Liver (tissue), 9 donors: Measurements from ENCODE around the gene FAM210B. TPM values are rescaled to one million over a fixed set of nuclear protein-coding genes. Genes with fewer than 3 reads are reported as not detected.

ENCODE experiments used
- DNase-seq: peaks from one replicate; pipeline ENCODE4 v3.0.0-alpha.2; 2017; ENCODE audit warnings: low spot score
- H3K27ac ChIP-seq, 2 donors: one replicate each; pipeline ENCODE4 v1.7.0; 2013; ENCODE audit warnings: inconsistent platforms in 2 of 2, low read length in 2 of 2, control low read depth in 1 of 2, low read depth in 1 of 2, mild to moderate bottlenecking in 1 of 2
- H3K27me3 ChIP-seq, 4 donors: one replicate each; pipeline versions ENCODE4 v1.6.1 to v1.7.0; 2013; ENCODE audit warnings: low read length in 3 of 4, inconsistent platforms in 1 of 4, mild to moderate bottlenecking in 1 of 4, moderate library complexity in 1 of 4; ENCODE audit not compliant: control insufficient read depth in 4 of 4, insufficient read depth in 4 of 4
- H3K36me3 ChIP-seq, 4 donors: one replicate each; pipeline versions ENCODE4 v1.6.1 to v1.7.0; 2013; ENCODE audit warnings: low read length in 3 of 4, mild to moderate bottlenecking in 3 of 4, low read depth in 1 of 4, moderate library complexity in 1 of 4; ENCODE audit not compliant: control insufficient read depth in 4 of 4, insufficient read depth in 3 of 4
- H3K4me1 ChIP-seq, 4 donors: one replicate each; pipeline versions ENCODE4 v1.6.1 to v1.7.0; 2013; ENCODE audit warnings: low read length in 3 of 4, mild to moderate bottlenecking in 3 of 4, moderate library complexity in 1 of 4; ENCODE audit not compliant: control insufficient read depth in 4 of 4, insufficient read depth in 4 of 4
- H3K4me3 ChIP-seq, 3 donors: one replicate each; pipeline versions ENCODE4 v1.6.1 to v1.7.0; 2013; ENCODE audit warnings: low read length in 3 of 3, control low read depth in 1 of 3, low read depth in 1 of 3, mild to moderate bottlenecking in 1 of 3
- H3K9ac ChIP-seq, 2 donors: one replicate each; pipeline ENCODE4 v1.7.0; 2013; ENCODE audit warnings: low read length in 2 of 2, mild to moderate bottlenecking in 2 of 2, moderate library complexity in 2 of 2, control low read depth in 1 of 2, low read depth in 1 of 2
- H3K9me3 ChIP-seq, 4 donors: one replicate each; pipeline versions ENCODE4 v1.6.1 to v1.7.0; 2013; ENCODE audit warnings: low read length in 3 of 4; ENCODE audit not compliant: control insufficient read depth in 4 of 4
- EGR1 ChIP-seq, 2 donors: IDR thresholded peaks; 2 replicates each; pipeline ENCODE4 v1.6.1; 2016 to 2018; ENCODE audit warnings: antibody characterized with exemption in 2 of 2, low read depth in 2 of 2
- FOXA1 ChIP-seq: IDR thresholded peaks from 2 replicates; pipeline ENCODE4 v1.6.1; 2016; ENCODE audit warnings: antibody characterized with exemption
- FOXA2 ChIP-seq: IDR thresholded peaks from 2 replicates; pipeline ENCODE4 v1.6.1; 2016; ENCODE audit warnings: antibody characterized with exemption
- GABPA ChIP-seq, 2 donors: IDR thresholded peaks in 1 of 2; conservative IDR thresholded peaks in 1 of 2; 2 replicates each; pipeline ENCODE4 v1.6.1; 2016; ENCODE audit warnings: antibody characterized with exemption in 2 of 2, mild to moderate bottlenecking in 1 of 2, moderate library complexity in 1 of 2
- HNF4A ChIP-seq, 2 donors: conservative IDR thresholded peaks; 2 replicates each; pipeline ENCODE4 v1.6.1; 2016; ENCODE audit warnings: antibody characterized with exemption in 2 of 2, mild to moderate bottlenecking in 2 of 2
- HNF4G ChIP-seq: IDR thresholded peaks from 2 replicates; pipeline ENCODE4 v1.6.1; 2016; ENCODE audit warnings: antibody characterized with exemption
- JUND ChIP-seq, 2 donors: IDR thresholded peaks; 2 replicates each; pipeline ENCODE4 v1.6.1; 2016; ENCODE audit warnings: antibody characterized with exemption in 2 of 2
- NR2F2 ChIP-seq: IDR thresholded peaks from 2 replicates; pipeline ENCODE4 v1.6.1; 2016; ENCODE audit warnings: antibody characterized with exemption
- RAD21 ChIP-seq, 2 donors: IDR thresholded peaks; 2 replicates each; pipeline ENCODE4 v1.6.1; 2016; ENCODE audit warnings: antibody characterized with exemption in 2 of 2, mild to moderate bottlenecking in 2 of 2
- RXRA ChIP-seq, 2 donors: IDR thresholded peaks; 2 replicates each; pipeline ENCODE4 v1.6.1; 2017 to 2018; ENCODE audit warnings: antibody characterized with exemption in 2 of 2, mild to moderate bottlenecking in 1 of 2
- SP1 ChIP-seq: IDR thresholded peaks from 2 replicates; pipeline ENCODE4 v1.6.1; 2018; ENCODE audit warnings: antibody characterized with exemption, mild to moderate bottlenecking
- TAF1 ChIP-seq: conservative IDR thresholded peaks from 2 replicates; pipeline ENCODE4 v1.6.1; 2016; ENCODE audit warnings: antibody characterized with exemption, mild to moderate bottlenecking
- YY1 ChIP-seq: IDR thresholded peaks from 2 replicates; pipeline ENCODE4 v1.6.1; 2016; ENCODE audit warnings: antibody characterized with exemption, mild to moderate bottlenecking
- WGBS: extraction: QIAGEN DNeasy Blood & Tissue Kit; methylation state at CpG from one replicate; pipeline ENCODE4 v1.1.7; 2013; 5-methylcytosine and 5-hydroxymethylcytosine counted together
- polyA plus RNA-seq, 2 donors: library from polyadenylated mRNA; stranded (reverse) in 1 of 2; unstranded in 1 of 2; fragments of 200-250 nt in 1 of 2; fragments of >200 nt in 1 of 2; fragmentation: Nextera tagmentation in 1 of 2; extraction: Ambion mirVana in 1 of 2; gene quantifications; one replicate each; pipeline versions ENCODE4 v1.2.1 to v1.2.3, GENCODE V29; 2013 to 2015
- total RNA-seq, 2 donors: library from RNA; depleted of rRNA; stranded (reverse); fragments of >200 nt; gene quantifications; one replicate each; pipeline ENCODE4 v1.2.3, GENCODE V29; 2014
- TF ChIP-seq, protein P1 (sequence below): fragments of 150-350 bp; IDR thresholded peaks from 2 replicates; pipeline ENCODE4 v1.5.1; 2017; ENCODE audit warnings: improper control_type of control experiment, low read depth, low read length; ENCODE audit not compliant: missing input control
- TF ChIP-seq, protein P2 (sequence below): IDR thresholded peaks from 2 replicates; pipeline ENCODE4 v1.6.1; 2016; ENCODE audit warnings: antibody characterized with exemption
- TF ChIP-seq, protein P3 (sequence below): IDR thresholded peaks from 2 replicates; pipeline ENCODE4 v1.6.1; 2016; ENCODE audit warnings: antibody characterized with exemption
- TF ChIP-seq, protein P4 (sequence below): IDR thresholded peaks from 2 replicates; pipeline ENCODE4 v1.6.1; 2016; ENCODE audit warnings: antibody characterized with exemption, mild to moderate bottlenecking
- TF ChIP-seq, protein P5 (sequence below): IDR thresholded peaks from 2 replicates; pipeline ENCODE4 v1.6.1; 2016; ENCODE audit warnings: antibody characterized with exemption
- donor health status: healthy.
- donor health status: healthy.
- donor health status: healthy.
- donor health status: healthy.
- donor health status: healthy.

FAM210B gene
- total and polyA plus RNA-seq, 4 donors, result 21.8 to 139 (median 30.7) TPM

DNA sequence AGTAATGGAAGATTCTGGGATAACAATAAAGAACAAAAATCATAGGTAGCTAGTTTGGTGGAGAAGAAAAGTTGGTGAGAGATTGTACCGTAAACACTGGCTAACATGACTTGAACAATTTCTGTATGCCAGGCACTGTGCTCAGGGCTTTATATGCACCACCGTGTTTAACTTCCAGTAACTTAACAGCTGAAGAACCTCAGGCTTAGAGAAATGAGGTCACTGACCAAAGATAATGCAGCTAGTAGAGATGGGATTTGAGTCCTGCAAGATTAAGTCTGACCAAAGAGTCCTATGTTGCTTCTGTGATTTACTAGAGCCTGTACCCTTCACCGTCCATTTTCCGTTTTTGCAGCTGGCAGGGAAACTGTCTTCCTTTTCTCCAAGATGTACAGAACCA lies 36.4 kb downstream of the FAM210B start:
- Histone ChIP-seq H3K27me3 (no peaks in the 10 kb centered on the region), H3K27ac (no peak overlapping the region), H3K4me3 (no peak overlapping the region), H3K9me3 (no peaks in the 10 kb centered on the region), H3K36me3 (peaks cover 3 to 44% (median 42%) of the 10 kb centered on the region in 4 donors), H3K9ac (no peak overlapping the region), H3K4me1 (peaks cover 2 to 21% (median 16%) of the 10 kb centered on the region in 4 donors)
- TF ChIP-seq TAF1 (no peak), YY1 (no peak), FOXA2 (no peak), GABPA (IDR thresholded peaks at IDR 0.05 in 1 of 2, conservative IDR thresholded peaks at IDR 0.05 in 1 of 2) (no peak), RAD21 (IDR thresholded peaks at IDR 0.05) (no peak), FOXA1 (no peak), JUND (IDR thresholded peaks at IDR 0.05) (no peak), RXRA (IDR thresholded peaks at IDR 0.05) (no peak), NR2F2 (no peak), EGR1 (IDR thresholded peaks at IDR 0.05; ENCODE audit: low read depth in 2 of 2) (no peak), SP1 (no peak), HNF4A (conservative IDR thresholded peaks at IDR 0.05) (no peak), HNF4G (no peak)
- TF ChIP-seq, protein P1, sequence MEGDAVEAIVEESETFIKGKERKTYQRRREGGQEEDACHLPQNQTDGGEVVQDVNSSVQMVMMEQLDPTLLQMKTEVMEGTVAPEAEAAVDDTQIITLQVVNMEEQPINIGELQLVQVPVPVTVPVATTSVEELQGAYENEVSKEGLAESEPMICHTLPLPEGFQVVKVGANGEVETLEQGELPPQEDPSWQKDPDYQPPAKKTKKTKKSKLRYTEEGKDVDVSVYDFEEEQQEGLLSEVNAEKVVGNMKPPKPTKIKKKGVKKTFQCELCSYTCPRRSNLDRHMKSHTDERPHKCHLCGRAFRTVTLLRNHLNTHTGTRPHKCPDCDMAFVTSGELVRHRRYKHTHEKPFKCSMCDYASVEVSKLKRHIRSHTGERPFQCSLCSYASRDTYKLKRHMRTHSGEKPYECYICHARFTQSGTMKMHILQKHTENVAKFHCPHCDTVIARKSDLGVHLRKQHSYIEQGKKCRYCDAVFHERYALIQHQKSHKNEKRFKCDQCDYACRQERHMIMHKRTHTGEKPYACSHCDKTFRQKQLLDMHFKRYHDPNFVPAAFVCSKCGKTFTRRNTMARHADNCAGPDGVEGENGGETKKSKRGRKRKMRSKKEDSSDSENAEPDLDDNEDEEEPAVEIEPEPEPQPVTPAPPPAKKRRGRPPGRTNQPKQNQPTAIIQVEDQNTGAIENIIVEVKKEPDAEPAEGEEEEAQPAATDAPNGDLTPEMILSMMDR, result no peak
- TF ChIP-seq, protein P2, sequence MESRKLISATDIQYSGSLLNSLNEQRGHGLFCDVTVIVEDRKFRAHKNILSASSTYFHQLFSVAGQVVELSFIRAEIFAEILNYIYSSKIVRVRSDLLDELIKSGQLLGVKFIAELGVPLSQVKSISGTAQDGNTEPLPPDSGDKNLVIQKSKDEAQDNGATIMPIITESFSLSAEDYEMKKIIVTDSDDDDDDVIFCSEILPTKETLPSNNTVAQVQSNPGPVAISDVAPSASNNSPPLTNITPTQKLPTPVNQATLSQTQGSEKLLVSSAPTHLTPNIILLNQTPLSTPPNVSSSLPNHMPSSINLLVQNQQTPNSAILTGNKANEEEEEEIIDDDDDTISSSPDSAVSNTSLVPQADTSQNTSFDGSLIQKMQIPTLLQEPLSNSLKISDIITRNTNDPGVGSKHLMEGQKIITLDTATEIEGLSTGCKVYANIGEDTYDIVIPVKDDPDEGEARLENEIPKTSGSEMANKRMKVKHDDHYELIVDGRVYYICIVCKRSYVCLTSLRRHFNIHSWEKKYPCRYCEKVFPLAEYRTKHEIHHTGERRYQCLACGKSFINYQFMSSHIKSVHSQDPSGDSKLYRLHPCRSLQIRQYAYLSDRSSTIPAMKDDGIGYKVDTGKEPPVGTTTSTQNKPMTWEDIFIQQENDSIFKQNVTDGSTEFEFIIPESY, result no peak
- TF ChIP-seq, protein P3, sequence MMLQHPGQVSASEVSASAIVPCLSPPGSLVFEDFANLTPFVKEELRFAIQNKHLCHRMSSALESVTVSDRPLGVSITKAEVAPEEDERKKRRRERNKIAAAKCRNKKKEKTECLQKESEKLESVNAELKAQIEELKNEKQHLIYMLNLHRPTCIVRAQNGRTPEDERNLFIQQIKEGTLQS, result no peak
- TF ChIP-seq, protein P4, sequence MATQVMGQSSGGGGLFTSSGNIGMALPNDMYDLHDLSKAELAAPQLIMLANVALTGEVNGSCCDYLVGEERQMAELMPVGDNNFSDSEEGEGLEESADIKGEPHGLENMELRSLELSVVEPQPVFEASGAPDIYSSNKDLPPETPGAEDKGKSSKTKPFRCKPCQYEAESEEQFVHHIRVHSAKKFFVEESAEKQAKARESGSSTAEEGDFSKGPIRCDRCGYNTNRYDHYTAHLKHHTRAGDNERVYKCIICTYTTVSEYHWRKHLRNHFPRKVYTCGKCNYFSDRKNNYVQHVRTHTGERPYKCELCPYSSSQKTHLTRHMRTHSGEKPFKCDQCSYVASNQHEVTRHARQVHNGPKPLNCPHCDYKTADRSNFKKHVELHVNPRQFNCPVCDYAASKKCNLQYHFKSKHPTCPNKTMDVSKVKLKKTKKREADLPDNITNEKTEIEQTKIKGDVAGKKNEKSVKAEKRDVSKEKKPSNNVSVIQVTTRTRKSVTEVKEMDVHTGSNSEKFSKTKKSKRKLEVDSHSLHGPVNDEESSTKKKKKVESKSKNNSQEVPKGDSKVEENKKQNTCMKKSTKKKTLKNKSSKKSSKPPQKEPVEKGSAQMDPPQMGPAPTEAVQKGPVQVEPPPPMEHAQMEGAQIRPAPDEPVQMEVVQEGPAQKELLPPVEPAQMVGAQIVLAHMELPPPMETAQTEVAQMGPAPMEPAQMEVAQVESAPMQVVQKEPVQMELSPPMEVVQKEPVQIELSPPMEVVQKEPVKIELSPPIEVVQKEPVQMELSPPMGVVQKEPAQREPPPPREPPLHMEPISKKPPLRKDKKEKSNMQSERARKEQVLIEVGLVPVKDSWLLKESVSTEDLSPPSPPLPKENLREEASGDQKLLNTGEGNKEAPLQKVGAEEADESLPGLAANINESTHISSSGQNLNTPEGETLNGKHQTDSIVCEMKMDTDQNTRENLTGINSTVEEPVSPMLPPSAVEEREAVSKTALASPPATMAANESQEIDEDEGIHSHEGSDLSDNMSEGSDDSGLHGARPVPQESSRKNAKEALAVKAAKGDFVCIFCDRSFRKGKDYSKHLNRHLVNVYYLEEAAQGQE, result no peak
- TF ChIP-seq, protein P5, sequence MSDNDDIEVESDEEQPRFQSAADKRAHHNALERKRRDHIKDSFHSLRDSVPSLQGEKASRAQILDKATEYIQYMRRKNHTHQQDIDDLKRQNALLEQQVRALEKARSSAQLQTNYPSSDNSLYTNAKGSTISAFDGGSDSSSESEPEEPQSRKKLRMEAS, result no peak
- 94% methylated on average over 4 of the region's 4 CpGs for WGBS
- no peak for DNase-seq
